Left ventricle myocardium inferior (tissue), 1 donor: ENCODE data around the gene SASH3. TPM values are rescaled to one million over a fixed set of nuclear protein-coding genes. Genes with fewer than 3 reads are reported as not detected.

Experiments used
- DNase-seq: peaks from one replicate; pipeline ENCODE4 v3.0.0-alpha.2; 2020
- H3K27ac ChIP-seq: fragments of 200-600 bp; replicated peaks from 2 replicates; pipeline ENCODE4 v1.8.0; 2021
- H3K27me3 ChIP-seq: fragments of 200-600 bp; 2 replicates; pipeline ENCODE4 v1.8.0; 2021; ENCODE audit warnings: low read depth
- H3K36me3 ChIP-seq: fragments of 200-600 bp; 2 replicates; pipeline ENCODE4 v1.8.0; 2021
- H3K4me1 ChIP-seq: fragments of 200-600 bp; 2 replicates; pipeline ENCODE4 v1.8.0; 2021
- H3K4me3 ChIP-seq: fragments of 200-600 bp; 2 replicates; pipeline ENCODE4 v1.8.0; 2021; ENCODE audit warnings: mild to moderate bottlenecking, moderate library complexity
- H3K9me3 ChIP-seq: fragments of 200-600 bp; replicated peaks from 2 replicates; pipeline ENCODE4 v1.8.0; 2021
- CTCF ChIP-seq: fragments of 200-600 bp; IDR thresholded peaks from 2 replicates; pipeline ENCODE4 v1.8.0; 2021; ENCODE audit warnings: antibody characterized with exemption, mild to moderate bottlenecking, borderline replicate concordance
- intact Hi-C: fragments of 100-400 bp; cut with micrococcal nuclease; formaldehyde crosslinking; loops from one replicate; pipeline ENCODE4 v1.11.0; 2022
- total RNA-seq: library from RNA; stranded (reverse); fragmentation: NEBNext Ultra II Directional; extraction: Animal tissue kit (Norgen Biotek cat#: 25700); gene quantifications from one replicate; pipeline ENCODE4 v1.2.1, GENCODE V29; 2021
- donor health status: DM: no; HTN: yes; CAD: no; lungs with severe emphysema.

Gene SASH3
- total RNA-seq, 1 donor from 2014 or later, result 2.2 TPM

- H3K4me3 ChIP-seq, result no peak overlapping the region
- H3K4me1 ChIP-seq, result peaks cover 12% of the 10 kb centered on the region
- no peak for DNase-seq
- no peaks in the 10 kb centered on the region for H3K27me3 ChIP-seq
- no peak for TF ChIP-seq CTCF
- no peaks in the 10 kb centered on the region for H3K36me3 ChIP-seq
- intact Hi-C loops, result no loop called here
- no peak overlapping the region for H3K27ac ChIP-seq
- H3K9me3 ChIP-seq, result no peaks in the 10 kb centered on the region
Measured at GRCh38 chrX:129760981-129761380, 18.8 kb upstream of the SASH3 start.

- no peaks in the 10 kb centered on the region for H3K27me3 ChIP-seq
- H3K9me3 ChIP-seq, result no peaks in the 10 kb centered on the region
- intact Hi-C loops, result no loop called here
- H3K27ac ChIP-seq, result no peak overlapping the region
- TF ChIP-seq CTCF, result no peak
- no peaks in the 10 kb centered on the region for H3K36me3 ChIP-seq
- DNase-seq, result no peak
- peaks cover 12% of the 10 kb centered on the region for H3K4me1 ChIP-seq
- H3K4me3 ChIP-seq, result no peak overlapping the region
Measured at GRCh38 chrX:129761596-129761995, 18.2 kb upstream of the SASH3 start.

- Histone ChIP-seq H3K4me1 (peaks cover 12% of the 10 kb centered on the region), H3K27me3 (no peaks in the 10 kb centered on the region), H3K27ac (no peak overlapping the region), H3K36me3 (no peaks in the 10 kb centered on the region), H3K4me3 (no peak overlapping the region), H3K9me3 (no peaks in the 10 kb centered on the region)
- TF ChIP-seq CTCF, result no peak
- intact Hi-C loops, result no loop called here
- no peak for DNase-seq
Measured at GRCh38 chrX:129762448-129762847, 17.3 kb upstream of the SASH3 start.

GRCh38 chrX:129763666-129764065, 16.1 kb upstream of the SASH3 start:
- no peak for TF ChIP-seq CTCF
- Histone ChIP-seq H3K9me3 (no peaks in the 10 kb centered on the region), H3K36me3 (no peaks in the 10 kb centered on the region), H3K4me1 (peaks cover 12% of the 10 kb centered on the region), H3K27me3 (no peaks in the 10 kb centered on the region), H3K27ac (no peak overlapping the region), H3K4me3 (no peak overlapping the region)
- no peak for DNase-seq
- intact Hi-C loops, result no loop called here

- no peak for DNase-seq
- Histone ChIP-seq H3K4me1 (no peaks in the 10 kb centered on the region), H3K36me3 (no peaks in the 10 kb centered on the region), H3K27ac (no peak overlapping the region), H3K27me3 (no peaks in the 10 kb centered on the region), H3K4me3 (no peak overlapping the region), H3K9me3 (no peaks in the 10 kb centered on the region)
- intact Hi-C loops, result no loop called here
- no peak for TF ChIP-seq CTCF
Measured at GRCh38 chrX:129768186-129768585, 11.6 kb upstream of the SASH3 start.
